Gastroesophageal sphincter (tissue), 4 donors: ENCODE results near the gene TOM1L2. TPM values are rescaled to one million over a fixed set of nuclear protein-coding genes. Genes with fewer than 3 reads are reported as not detected.

Source experiments
- ATAC-seq: fragments of 150-250 bp; one replicate; pipeline ENCODE4 v1.9.1; 2016; ENCODE audit warnings: mild to moderate bottlenecking, moderate library complexity
- H3K27ac ChIP-seq, 4 donors: fragments of 200-600 bp; sonication (generic) in 3 of 4; 1 replicate in 3 of 4; 2 replicates in 1 of 4; pipeline ENCODE4 v1.5.1; 2016 to 2019
- H3K27me3 ChIP-seq: fragments of 200-600 bp; sonication (generic); one replicate; pipeline ENCODE4 v1.5.1; 2019
- H3K36me3 ChIP-seq, 2 donors: fragments of 200-600 bp; sonication (generic); one replicate each; pipeline ENCODE4 v1.5.1; 2019; ENCODE audit warnings: control low read depth in 1 of 2
- H3K4me1 ChIP-seq, 3 donors: fragments of 200-600 bp; sonication (generic); 1 replicate in 2 of 3; 2 replicates in 1 of 3; pipeline ENCODE4 v1.5.1; 2016 to 2019; ENCODE audit warnings: control low read depth in 2 of 3
- H3K4me3 ChIP-seq, 2 donors: fragments of 200-600 bp; sonication (generic); one replicate each; pipeline ENCODE4 v1.5.1; 2019; ENCODE audit warnings: mild to moderate bottlenecking in 1 of 2, moderate library complexity in 1 of 2
- H3K9me3 ChIP-seq, 3 donors: fragments of 200-600 bp; sonication (generic); one replicate each; pipeline ENCODE4 v1.5.1; 2017 to 2019; ENCODE audit warnings: control low read depth in 2 of 3
- EP300 ChIP-seq: sonication (generic); formaldehyde crosslinking; IDR thresholded peaks from one replicate; pipeline ENCODE4 v1.6.1; 2017; ENCODE audit warnings: antibody characterized with exemption, mild to moderate bottlenecking
- POLR2A ChIP-seq, 2 donors: fragments of 450-650 bp; IDR thresholded peaks; one replicate each; pipeline ENCODE4 v1.6.1; 2017; ENCODE audit warnings: antibody characterized with exemption in 2 of 2, mild to moderate bottlenecking in 2 of 2, moderate library complexity in 1 of 2
- POLR2AphosphoS5 ChIP-seq: sonication (generic); formaldehyde crosslinking; IDR thresholded peaks from one replicate; pipeline ENCODE4 v1.6.1; 2017; ENCODE audit warnings: antibody characterized with exemption
- WGBS, 2 donors: methylation state at CpG; one replicate each; pipeline ENCODE4 v1.1.5; 2018; ENCODE audit warnings: low coverage in 1 of 2; 5-methylcytosine and 5-hydroxymethylcytosine counted together
- total RNA-seq, 4 donors: library from RNA; depleted of rRNA; stranded (reverse); fragments of >200 nt; gene quantifications; one replicate each; pipeline ENCODE4 v1.1.0, GENCODE V29; 2016
- TF ChIP-seq, protein P1 (sequence below), 4 experiments: fragments of 200-600 bp in 2 of 4; fragments of 450-650 bp in 2 of 4; sonication (generic) in 1 of 4; IDR thresholded peaks; one replicate each; pipeline ENCODE4 v1.5.1; 2017 to 2019; ENCODE audit warnings: antibody characterized with exemption in 4 of 4, mild to moderate bottlenecking in 2 of 4, moderate library complexity in 2 of 4

TOM1L2 gene
- total RNA-seq, 4 donors from 2014 or later: 49.6 to 88.9 (median 74.8) TPM

DNA sequence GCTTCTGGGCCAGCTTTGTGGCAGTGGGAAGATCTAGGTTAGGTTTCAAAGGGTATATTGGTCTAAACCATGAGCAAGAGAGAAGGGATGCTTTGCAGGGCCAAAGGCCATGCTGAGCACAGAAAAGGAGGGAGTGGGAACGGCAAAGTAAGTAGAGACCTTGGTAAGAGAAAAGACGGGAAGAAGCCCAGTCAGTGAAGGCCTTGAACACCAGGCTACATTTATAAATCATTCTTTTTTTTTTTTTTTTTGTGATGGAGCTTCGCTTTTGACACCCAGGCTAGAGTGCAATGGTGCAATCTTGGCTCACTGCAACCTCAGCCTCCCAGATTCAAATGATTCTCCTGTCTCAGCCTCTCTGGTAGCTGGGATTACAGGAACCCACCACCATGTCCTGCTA is 18.1 kb downstream of the TOM1L2 start:
- H3K36me3 ChIP-seq: peaks cover 0 to 13% of the 10 kb centered on the region in 2 donors
- ATAC-seq: no peak
- no peak overlapping the region for H3K4me3 ChIP-seq
- TF ChIP-seq POLR2AphosphoS5 (no peak), POLR2A (IDR thresholded peaks at IDR 0.05) (no peak), EP300 (no peak)
- TF ChIP-seq, protein P1, sequence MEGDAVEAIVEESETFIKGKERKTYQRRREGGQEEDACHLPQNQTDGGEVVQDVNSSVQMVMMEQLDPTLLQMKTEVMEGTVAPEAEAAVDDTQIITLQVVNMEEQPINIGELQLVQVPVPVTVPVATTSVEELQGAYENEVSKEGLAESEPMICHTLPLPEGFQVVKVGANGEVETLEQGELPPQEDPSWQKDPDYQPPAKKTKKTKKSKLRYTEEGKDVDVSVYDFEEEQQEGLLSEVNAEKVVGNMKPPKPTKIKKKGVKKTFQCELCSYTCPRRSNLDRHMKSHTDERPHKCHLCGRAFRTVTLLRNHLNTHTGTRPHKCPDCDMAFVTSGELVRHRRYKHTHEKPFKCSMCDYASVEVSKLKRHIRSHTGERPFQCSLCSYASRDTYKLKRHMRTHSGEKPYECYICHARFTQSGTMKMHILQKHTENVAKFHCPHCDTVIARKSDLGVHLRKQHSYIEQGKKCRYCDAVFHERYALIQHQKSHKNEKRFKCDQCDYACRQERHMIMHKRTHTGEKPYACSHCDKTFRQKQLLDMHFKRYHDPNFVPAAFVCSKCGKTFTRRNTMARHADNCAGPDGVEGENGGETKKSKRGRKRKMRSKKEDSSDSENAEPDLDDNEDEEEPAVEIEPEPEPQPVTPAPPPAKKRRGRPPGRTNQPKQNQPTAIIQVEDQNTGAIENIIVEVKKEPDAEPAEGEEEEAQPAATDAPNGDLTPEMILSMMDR (IDR thresholded peaks at IDR 0.05): no peak
- 94 to 95% methylated on average over 3 of the region's 3 CpGs for WGBS, 2 donors
- no peak overlapping the region for H3K27ac ChIP-seq
- no peaks in the 10 kb centered on the region for H3K9me3 ChIP-seq
- H3K27me3 ChIP-seq: no peaks in the 10 kb centered on the region
- peaks cover 6 to 44% (median 14%) of the 10 kb centered on the region in 3 donors for H3K4me1 ChIP-seq

DNA sequence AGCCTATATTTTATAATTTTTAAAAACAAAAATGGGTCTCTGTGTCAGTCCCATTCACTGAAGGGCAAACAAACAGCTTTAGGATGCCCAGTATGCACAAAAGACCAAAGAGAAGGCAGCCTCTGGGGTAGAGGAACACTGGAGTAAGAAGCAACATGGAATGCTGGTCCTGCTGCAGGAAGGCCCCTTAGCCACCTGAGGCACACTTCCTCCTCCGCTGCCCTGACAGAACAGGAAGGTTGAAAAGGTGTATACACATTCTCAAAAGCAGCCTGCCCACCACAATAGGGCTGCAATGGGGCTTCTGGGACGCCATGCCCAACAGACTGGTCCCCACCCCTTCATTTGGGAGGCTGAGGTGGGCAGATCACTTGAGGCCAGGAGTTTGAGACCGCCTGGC is 19.5 kb downstream of the TOM1L2 start:
- Histone ChIP-seq H3K4me3 (no peak overlapping the region), H3K9me3 (no peaks in the 10 kb centered on the region), H3K27ac (no peak overlapping the region), H3K27me3 (no peaks in the 10 kb centered on the region), H3K4me1 (peaks cover 0 to 37% (median 2%) of the 10 kb centered on the region in 3 donors), H3K36me3 (peaks cover 0 to 13% of the 10 kb centered on the region in 2 donors)
- TF ChIP-seq EP300: no peak
- no peak for TF ChIP-seq POLR2A (IDR thresholded peaks at IDR 0.05)
- TF ChIP-seq POLR2AphosphoS5: no peak
- TF ChIP-seq, protein P1 (IDR thresholded peaks at IDR 0.05): no peak
- WGBS, 2 donors: 50 to 100% methylated on average over 1 of the region's 3 CpGs
- ATAC-seq: no peak

DNA sequence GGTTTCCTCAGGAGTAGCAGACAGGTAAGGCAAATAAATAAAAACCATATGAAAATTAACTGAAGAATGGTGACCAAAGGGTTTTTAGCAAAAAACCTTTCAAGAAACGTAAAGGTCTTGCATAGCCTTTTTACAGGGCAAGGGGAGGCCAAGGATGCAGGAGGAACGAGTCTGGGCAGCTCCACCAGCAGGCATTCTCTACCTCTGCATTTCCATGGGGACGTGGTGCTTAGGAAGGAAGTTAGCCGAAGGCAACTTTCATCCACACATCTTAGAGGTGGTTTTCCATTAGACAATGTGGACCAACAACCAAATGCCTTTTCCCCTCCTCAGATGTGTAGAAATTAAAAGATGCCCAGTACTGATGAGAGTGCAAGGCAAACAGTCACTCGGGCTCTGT is 20.7 kb downstream of the TOM1L2 start:
- Histone ChIP-seq H3K27me3 (no peaks in the 10 kb centered on the region), H3K27ac (no peak overlapping the region), H3K4me1 (peaks cover 0 to 37% (median 0%) of the 10 kb centered on the region in 3 donors), H3K4me3 (no peak overlapping the region), H3K36me3 (peaks cover 0 to 13% of the 10 kb centered on the region in 2 donors), H3K9me3 (no peaks in the 10 kb centered on the region)
- ATAC-seq: no peak
- WGBS, 2 donors: 68 to 71% methylated on average over 1 to 5 of the region's 5 CpGs
- TF ChIP-seq, protein P1 (IDR thresholded peaks at IDR 0.05): no peak
- TF ChIP-seq POLR2AphosphoS5 (no peak), EP300 (no peak), POLR2A (IDR thresholded peaks at IDR 0.05) (no peak)

DNA sequence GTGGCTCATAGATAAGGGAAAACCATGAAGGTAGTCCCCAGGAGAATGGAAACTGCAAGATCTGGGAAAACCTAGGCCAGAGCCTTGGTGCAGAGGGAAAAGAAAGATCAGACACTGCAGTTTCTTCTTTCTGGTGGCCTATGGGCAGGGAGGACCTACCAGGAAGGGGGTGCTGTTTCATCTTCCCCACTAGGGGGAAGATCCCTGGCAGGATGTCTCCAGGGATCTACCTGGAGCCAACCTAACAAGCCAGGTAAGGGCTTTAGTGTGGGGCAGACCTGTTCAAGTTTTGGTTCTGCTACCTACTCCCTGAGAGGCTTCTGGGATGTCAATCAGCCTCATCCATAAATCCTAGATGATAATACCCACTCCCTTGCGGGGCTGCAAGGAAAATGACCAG is 21.4 kb downstream of the TOM1L2 start:
- 60% methylated on average over 1 of the region's 1 CpG; no CpG with 5 or more reads in 1 of the 2 donors for WGBS, 2 donors
- Histone ChIP-seq H3K9me3 (no peaks in the 10 kb centered on the region), H3K36me3 (peaks cover 0 to 12% of the 10 kb centered on the region in 2 donors), H3K27ac (no peak overlapping the region), H3K4me3 (no peak overlapping the region), H3K27me3 (no peaks in the 10 kb centered on the region), H3K4me1 (peaks cover 0 to 41% (median 0%) of the 10 kb centered on the region in 3 donors)
- ATAC-seq: no peak
- TF ChIP-seq POLR2AphosphoS5 (no peak), EP300 (no peak), POLR2A (IDR thresholded peaks at IDR 0.05) (no peak)
- TF ChIP-seq, protein P1 (IDR thresholded peaks at IDR 0.05): no peak

DNA sequence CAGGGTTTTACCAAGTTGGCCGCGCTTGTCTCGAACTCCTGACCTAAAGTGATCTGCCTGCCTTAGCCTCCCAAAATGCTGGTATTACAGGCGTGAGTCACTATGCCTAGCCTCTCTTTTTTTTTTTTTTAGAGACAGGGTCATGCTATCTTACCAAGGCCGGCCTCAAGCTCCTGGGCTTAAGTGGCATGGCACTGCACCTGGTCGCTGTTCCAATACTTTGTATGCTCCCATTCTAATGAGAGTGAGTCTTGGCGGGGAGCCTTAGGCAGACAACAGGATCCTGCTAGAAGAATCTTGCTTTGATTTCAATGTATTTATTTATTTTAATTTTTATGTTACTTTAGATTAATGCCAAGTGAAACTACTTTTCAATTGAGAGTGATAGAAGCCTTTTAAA is 21.9 kb downstream of the TOM1L2 start:
- TF ChIP-seq, protein P1 (IDR thresholded peaks at IDR 0.05): no peak
- TF ChIP-seq POLR2AphosphoS5 (no peak), POLR2A (IDR thresholded peaks at IDR 0.05) (no peak), EP300 (no peak)
- H3K4me3 ChIP-seq: no peak overlapping the region
- H3K9me3 ChIP-seq: no peaks in the 10 kb centered on the region
- ATAC-seq: no peak
- H3K36me3 ChIP-seq: peaks cover 0 to 8% of the 10 kb centered on the region in 2 donors
- H3K27ac ChIP-seq: no peak overlapping the region
- H3K27me3 ChIP-seq: no peaks in the 10 kb centered on the region
- WGBS, 2 donors: 93 to 100% methylated on average over 1 to 2 of the region's 7 CpGs
- peaks cover 0 to 46% (median 0%) of the 10 kb centered on the region in 3 donors for H3K4me1 ChIP-seq
